ENCODE measurements around the gene PLIN5.
"Not testable (repeated sequence)": the region's sequence is repeated elsewhere in the genome, so short reads cannot be mapped to it uniquely, and the experiment has no call there.

Gene PLIN5

GRCh38 chr19:4541806-4542145 is 6.8 kb upstream of the PLIN5 start:
- DNase-seq: not testable (repeated sequence)

- no peak for DNase-seq
Observed at GRCh38 chr19:4541114-4541805, 6.2 kb upstream of the PLIN5 start.

GRCh38 chr19:4539693-4540581 is 4.9 kb upstream of the PLIN5 start, which contains the start of gene LRG1:
Gene LRG1 (minus strand): TSS chr19:4540036. CDS start chr19:4540013, 23 bp downstream.
- DNase-seq: no peak

GRCh38 chr19:4539169-4539692 is 4.2 kb upstream of the PLIN5 start:
- DNase-seq: no peak

GRCh38 chr19:4538601-4538954 is 3.6 kb upstream of the PLIN5 start:
- no peak for DNase-seq

GRCh38 chr19:4537953-4538600 is 3.1 kb upstream of the PLIN5 start:
- no peak for DNase-seq

- no peak for DNase-seq
Observed at GRCh38 chr19:4536798-4537197, 1.8 kb upstream of the PLIN5 start.

- DNase-seq: no peak
Observed at GRCh38 chr19:4533835-4534424, 1.1 kb downstream of the PLIN5 start.

- DNase-seq: no peak
Observed at GRCh38 chr19:4533334-4533733, 1.7 kb downstream of the PLIN5 start.

GRCh38 chr19:4531562-4532165 is 3.4 kb downstream of the PLIN5 start:
- DNase-seq: no peak

- no peak for DNase-seq
Observed at GRCh38 chr19:4529924-4530522, 5.0 kb downstream of the PLIN5 start.

GRCh38 chr19:4528843-4529242 is 6.2 kb downstream of the PLIN5 start:
- no peak for DNase-seq

- not testable (repeated sequence) for DNase-seq
Observed at GRCh38 chr19:4527377-4527776, 7.6 kb downstream of the PLIN5 start.

GRCh38 chr19:4525563-4526002 is 9.4 kb downstream of the PLIN5 start:
- DNase-seq: no peak

GRCh38 chr19:4524808-4525562 is 10.0 kb downstream of the PLIN5 start:
- DNase-seq: no peak

GRCh38 chr19:4523306-4524110 is 11.5 kb downstream of the PLIN5 start:
- no peak for DNase-seq

- DNase-seq: no peak
Observed at GRCh38 chr19:4522291-4523002, 12.6 kb downstream of the PLIN5 start.

- no peak for DNase-seq
Observed at GRCh38 chr19:4521888-4522242, 13.2 kb downstream of the PLIN5 start.

GRCh38 chr19:4521170-4521887 is 13.7 kb downstream of the PLIN5 start:
- DNase-seq: no peak
